SK-N-MC (cell line): ENCODE measurements around the gene KAZN.

Experiments
- DNase-seq: peaks from one replicate; pipeline ENCODE4 v3.0.0-alpha.2; 2011; ENCODE audit warnings: low read depth, low spot score
- H3K27ac ChIP-seq: fragments of 200-600 bp; sonication (generic); 2 replicates; pipeline ENCODE4 v1.5.1; 2016; ENCODE audit warnings: mixed run types
- H3K36me3 ChIP-seq: fragments of 200-600 bp; sonication (generic); 2 replicates; pipeline ENCODE4 v1.6.1; 2017; ENCODE audit warnings: antibody characterized with exemption, low read length, mixed read lengths; ENCODE audit not compliant: insufficient read depth
- H3K4me3 ChIP-seq: fragments of 200-600 bp; sonication (generic); 2 replicates; pipeline ENCODE4 v1.5.1; 2016
- H3K9ac ChIP-seq: fragments of 200-600 bp; sonication (generic); 2 replicates; pipeline ENCODE4 v1.8.0; 2017; ENCODE audit warnings: mixed run types, mixed read lengths; ENCODE audit not compliant: insufficient read length
- H3K9me3 ChIP-seq: fragments of 200-600 bp; sonication (generic); 2 replicates; pipeline ENCODE4 v1.6.1; 2017; ENCODE audit warnings: low read depth, mild to moderate bottlenecking, antibody characterized with exemption, low read length, moderate library complexity, mixed read lengths
- EZH2 ChIP-seq: fragments of 200-600 bp; sonication (generic); IDR thresholded peaks from one replicate; pipeline ENCODE4 v1.6.1; 2017; ENCODE audit warnings: antibody characterized with exemption
- FOXP2 ChIP-seq: optimal IDR thresholded peaks from 2 replicates; pipeline ENCODE3; 2011; ENCODE audit warnings: mild to moderate bottlenecking, moderate library complexity; ENCODE audit not compliant: insufficient read depth; ENCODE audit errors: extremely low read length, control extremely low read depth
- POLR2AphosphoS5 ChIP-seq: IDR thresholded peaks from 2 replicates; pipeline ENCODE4 v1.6.1; 2012; ENCODE audit warnings: mild to moderate bottlenecking, low read depth, low read length, borderline replicate concordance

KAZN gene

GRCh38 chr1:14594045-14594444, 4.4 kb upstream of the KAZN start:
- Histone ChIP-seq H3K9me3 (no peaks in the 10 kb centered on the region), H3K36me3 (no peaks in the 10 kb centered on the region), H3K9ac (no peak overlapping the region), H3K4me3 (no peak overlapping the region), H3K27ac (no peak overlapping the region)
- TF ChIP-seq EZH2 (no peak), FOXP2 (no peak)
- no peak for DNase-seq

GRCh38 chr1:14596591-14596990, 1.9 kb upstream of the KAZN start:
- H3K27ac ChIP-seq = no peak overlapping the region
- no peak for DNase-seq
- H3K36me3 ChIP-seq = no peaks in the 10 kb centered on the region
- H3K9me3 ChIP-seq = no peaks in the 10 kb centered on the region
- no peak overlapping the region for H3K9ac ChIP-seq
- TF ChIP-seq FOXP2 (no peak), EZH2 (no peak), POLR2AphosphoS5 (no peak)
- H3K4me3 ChIP-seq = no peak overlapping the region

GRCh38 chr1:14597343-14598006, 1.0 kb upstream of the KAZN start:
- Histone ChIP-seq H3K27ac (no peak overlapping the region), H3K9me3 (no peaks in the 10 kb centered on the region), H3K9ac (no peak overlapping the region), H3K4me3 (no peak overlapping the region), H3K36me3 (no peaks in the 10 kb centered on the region)
- TF ChIP-seq FOXP2 (no peak), POLR2AphosphoS5 (no peak), EZH2 (no peak)
- DNase-seq = no peak

- no peak overlapping the region for H3K9ac ChIP-seq
- peak overlapping the region; percentile 68 for H3K4me3 ChIP-seq
- no peaks in the 10 kb centered on the region for H3K36me3 ChIP-seq
- no peaks in the 10 kb centered on the region for H3K9me3 ChIP-seq
- TF ChIP-seq POLR2AphosphoS5 (no peak), EZH2 (no peak), FOXP2 (no peak)
- H3K27ac ChIP-seq = no peak overlapping the region
- no peak for DNase-seq
These were observed 433 bp upstream of the KAZN start for GRCh38 chr1:14598007-14598497.

GRCh38 chr1:14599183-14599791, 802 bp downstream of the KAZN start:
- TF ChIP-seq FOXP2 = no peak
- TF ChIP-seq POLR2AphosphoS5 = no peak
- TF ChIP-seq EZH2 = no peak
- H3K36me3 ChIP-seq = no peaks in the 10 kb centered on the region
- H3K9ac ChIP-seq = no peak overlapping the region
- H3K9me3 ChIP-seq = no peaks in the 10 kb centered on the region
- no peak overlapping the region for H3K27ac ChIP-seq
- H3K4me3 ChIP-seq = peak overlapping the region; percentile 68
- DNase-seq = no peak

GRCh38 chr1:14599800-14600199, 1.3 kb downstream of the KAZN start:
- no peak for DNase-seq
- H3K27ac ChIP-seq = no peak overlapping the region
- H3K4me3 ChIP-seq = no peak overlapping the region
- H3K9me3 ChIP-seq = no peaks in the 10 kb centered on the region
- TF ChIP-seq FOXP2 (no peak), POLR2AphosphoS5 (no peak), EZH2 (no peak)
- H3K36me3 ChIP-seq = no peaks in the 10 kb centered on the region
- no peak overlapping the region for H3K9ac ChIP-seq

GRCh38 chr1:14600405-14601112, 2.1 kb downstream of the KAZN start:
- no peak overlapping the region for H3K9ac ChIP-seq
- no peak for TF ChIP-seq POLR2AphosphoS5
- no peak for TF ChIP-seq EZH2
- H3K36me3 ChIP-seq = no peaks in the 10 kb centered on the region
- DNase-seq = no peak
- H3K27ac ChIP-seq = no peak overlapping the region
- H3K9me3 ChIP-seq = no peaks in the 10 kb centered on the region
- no peak overlapping the region for H3K4me3 ChIP-seq

- Histone ChIP-seq H3K36me3 (no peaks in the 10 kb centered on the region), H3K9ac (no peak overlapping the region), H3K9me3 (no peaks in the 10 kb centered on the region), H3K4me3 (no peak overlapping the region), H3K27ac (no peak overlapping the region)
- TF ChIP-seq FOXP2 = no peak
- no peak for TF ChIP-seq EZH2
- no peak for TF ChIP-seq POLR2AphosphoS5
- no peak for DNase-seq
These were observed 3.7 kb downstream of the KAZN start for GRCh38 chr1:14602136-14602535.

- H3K9me3 ChIP-seq = no peaks in the 10 kb centered on the region
- DNase-seq = no peak
- TF ChIP-seq FOXP2 (no peak), EZH2 (no peak), POLR2AphosphoS5 (no peak)
- no peak overlapping the region for H3K27ac ChIP-seq
- no peaks in the 10 kb centered on the region for H3K36me3 ChIP-seq
- no peak overlapping the region for H3K4me3 ChIP-seq
- no peak overlapping the region for H3K9ac ChIP-seq
These were observed 5.2 kb downstream of the KAZN start for GRCh38 chr1:14603645-14604044.
